Fibroblast of mammary gland (primary cell): ENCODE measurements around the gene COX4I1.

Experiments
- DNase-seq: peaks from one replicate; pipeline ENCODE4 v3.0.0-alpha.2; 2010; ENCODE audit warnings: low read depth
- H3K4me3 ChIP-seq: 2 replicates; pipeline ENCODE4 v1.5.1; 2011; ENCODE audit warnings: low read depth, mild to moderate bottlenecking, low read length, moderate library complexity; ENCODE audit not compliant: control insufficient read depth
- TF ChIP-seq, protein P1 (sequence below): conservative IDR thresholded peaks from 2 replicates; pipeline ENCODE4 v1.5.1; 2011; ENCODE audit warnings: low read depth, low read length, inconsistent platforms; ENCODE audit not compliant: control insufficient read depth, insufficient read depth

COX4I1 gene

DNA sequence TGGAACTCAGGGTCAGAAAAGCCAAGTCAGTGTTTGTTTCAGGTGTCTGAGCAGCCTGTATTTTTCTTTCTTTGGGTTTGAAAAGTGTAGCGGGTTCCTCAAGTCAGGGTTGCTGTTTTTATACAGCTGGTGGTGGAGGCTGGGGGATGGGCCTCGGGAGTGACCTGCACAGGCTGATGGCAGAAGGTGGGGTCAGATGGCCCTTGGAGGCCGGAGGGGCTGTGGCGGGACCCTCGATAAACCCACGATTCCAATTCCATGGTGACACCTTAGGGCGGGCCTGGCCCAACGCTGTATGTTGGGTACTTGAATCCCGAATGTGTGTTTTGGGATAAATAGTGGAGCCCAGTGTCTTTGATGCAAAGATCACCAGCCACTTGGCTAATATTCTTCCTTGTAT is 28.7 kb downstream of the COX4I1 start:
- no peak overlapping the region for H3K4me3 ChIP-seq
- TF ChIP-seq, protein P1, sequence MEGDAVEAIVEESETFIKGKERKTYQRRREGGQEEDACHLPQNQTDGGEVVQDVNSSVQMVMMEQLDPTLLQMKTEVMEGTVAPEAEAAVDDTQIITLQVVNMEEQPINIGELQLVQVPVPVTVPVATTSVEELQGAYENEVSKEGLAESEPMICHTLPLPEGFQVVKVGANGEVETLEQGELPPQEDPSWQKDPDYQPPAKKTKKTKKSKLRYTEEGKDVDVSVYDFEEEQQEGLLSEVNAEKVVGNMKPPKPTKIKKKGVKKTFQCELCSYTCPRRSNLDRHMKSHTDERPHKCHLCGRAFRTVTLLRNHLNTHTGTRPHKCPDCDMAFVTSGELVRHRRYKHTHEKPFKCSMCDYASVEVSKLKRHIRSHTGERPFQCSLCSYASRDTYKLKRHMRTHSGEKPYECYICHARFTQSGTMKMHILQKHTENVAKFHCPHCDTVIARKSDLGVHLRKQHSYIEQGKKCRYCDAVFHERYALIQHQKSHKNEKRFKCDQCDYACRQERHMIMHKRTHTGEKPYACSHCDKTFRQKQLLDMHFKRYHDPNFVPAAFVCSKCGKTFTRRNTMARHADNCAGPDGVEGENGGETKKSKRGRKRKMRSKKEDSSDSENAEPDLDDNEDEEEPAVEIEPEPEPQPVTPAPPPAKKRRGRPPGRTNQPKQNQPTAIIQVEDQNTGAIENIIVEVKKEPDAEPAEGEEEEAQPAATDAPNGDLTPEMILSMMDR = no peak
- no peak for DNase-seq

DNA sequence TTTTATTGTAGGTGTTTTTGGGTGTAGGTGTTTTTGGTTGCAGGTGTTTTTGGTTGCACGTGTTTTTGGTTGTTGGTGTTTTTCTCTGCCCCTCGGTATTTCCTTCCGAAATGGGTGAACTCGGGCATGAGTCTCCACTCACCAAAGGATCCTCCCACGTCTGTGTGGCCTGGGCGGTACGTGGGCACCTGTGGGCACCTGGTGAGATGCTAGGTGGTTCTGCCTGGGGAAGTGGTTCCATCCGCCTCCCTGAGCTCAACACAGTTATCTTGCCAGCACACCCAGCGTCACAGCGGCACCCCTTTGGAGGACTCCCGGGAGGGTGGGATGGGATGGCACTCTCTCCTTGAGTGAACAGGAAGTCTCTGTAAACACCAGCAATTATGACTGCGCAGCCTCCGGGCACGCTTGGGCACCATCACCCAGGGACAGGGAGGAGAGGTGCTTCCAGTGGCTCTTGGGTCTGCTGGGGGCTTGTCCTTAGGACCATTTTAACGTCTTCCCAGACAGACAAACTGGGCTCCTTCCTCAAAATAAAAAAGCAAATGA is 29.8 kb downstream of the COX4I1 start:
- TF ChIP-seq, protein P1 = no peak
- no peak overlapping the region for H3K4me3 ChIP-seq
- no peak for DNase-seq

DNA sequence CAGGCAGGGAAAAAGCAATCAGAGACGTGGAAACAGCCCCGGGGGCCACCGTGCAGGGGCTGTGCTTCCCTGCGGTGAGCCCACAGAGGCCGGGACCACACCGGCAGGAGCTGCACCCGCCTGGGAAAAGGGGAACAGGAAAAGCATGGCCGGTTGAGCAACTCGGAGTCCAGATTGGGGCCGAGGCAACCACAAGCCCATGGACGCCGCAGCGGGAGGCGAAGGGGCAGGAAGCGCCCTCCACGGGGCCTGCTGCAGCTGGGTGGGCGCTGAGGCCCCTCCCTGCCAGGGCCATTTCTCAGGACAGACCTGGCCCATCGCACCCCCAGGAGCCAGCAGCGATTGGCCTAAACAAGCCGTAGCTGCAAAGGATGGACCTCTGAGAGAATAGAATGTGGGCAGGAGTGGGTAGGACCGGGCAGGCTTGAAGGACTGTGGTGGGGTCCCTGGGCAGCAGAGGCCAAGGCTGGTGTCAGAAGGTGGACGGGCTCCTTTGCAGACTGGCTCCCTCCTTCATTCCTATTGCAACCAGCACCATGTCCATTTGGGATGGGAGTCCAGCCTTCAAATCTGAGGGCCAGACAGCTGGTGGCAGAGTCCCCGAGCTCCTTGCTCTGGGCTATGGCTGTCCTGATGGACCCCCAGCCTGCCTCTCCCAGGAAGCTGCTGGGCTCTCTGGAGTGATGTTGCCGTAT is 30.4 kb downstream of the COX4I1 start:
- TF ChIP-seq, protein P1 = no peak
- no peak overlapping the region for H3K4me3 ChIP-seq
- no peak for DNase-seq

DNA sequence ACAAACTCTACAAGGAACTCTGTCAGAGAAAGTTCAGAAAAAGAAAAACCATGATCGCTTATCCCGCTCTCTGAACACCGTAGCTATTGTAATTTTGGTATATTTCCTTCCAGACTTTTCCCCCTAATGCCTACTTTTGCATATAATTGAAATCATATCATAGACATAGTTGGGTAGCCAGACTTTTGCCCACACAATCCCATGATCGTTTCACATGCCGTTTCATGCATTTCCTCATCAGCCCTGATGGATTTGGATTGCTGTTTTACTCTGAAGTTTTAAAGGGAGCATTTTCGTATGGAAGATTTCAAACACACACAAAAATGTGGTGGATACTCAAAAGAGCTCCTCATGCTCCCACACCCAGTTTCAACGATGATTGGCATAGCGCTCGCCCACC is 31.3 kb downstream of the COX4I1 start:
- no peak overlapping the region for H3K4me3 ChIP-seq
- DNase-seq = no peak
- TF ChIP-seq, protein P1 = no peak

DNA sequence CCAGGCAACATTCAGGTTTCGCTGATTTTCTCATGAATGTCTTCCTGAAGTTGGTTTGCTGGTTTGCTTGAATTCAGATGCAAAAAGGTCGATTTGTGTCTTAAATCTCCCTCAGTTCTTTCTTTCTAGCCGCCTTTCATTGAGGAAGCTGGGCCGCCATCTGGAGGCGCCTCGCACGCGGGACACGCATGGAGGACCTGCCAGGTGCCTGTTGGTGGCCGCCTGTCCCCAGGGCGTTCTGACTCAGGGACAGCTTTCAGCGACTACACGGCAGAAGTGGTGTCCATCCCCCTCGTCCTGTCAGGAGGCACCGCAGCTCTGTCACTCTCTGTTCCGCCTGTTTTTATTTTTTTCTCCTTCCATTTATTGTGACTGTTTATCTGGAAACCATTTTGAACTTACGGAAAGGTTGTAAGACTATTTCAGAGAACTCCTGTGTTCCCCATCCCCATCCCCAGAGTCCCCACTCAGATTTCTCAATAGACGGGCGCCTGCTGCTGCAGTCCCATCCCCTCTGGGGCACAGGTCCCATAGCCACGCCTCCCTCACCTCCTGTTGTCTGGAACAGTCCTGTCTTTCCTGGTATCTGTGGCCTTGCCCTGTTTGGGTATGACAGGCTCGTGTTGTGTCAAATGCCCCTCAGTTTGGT is 33.2 kb downstream of the COX4I1 start:
- TF ChIP-seq, protein P1 = no peak
- no peak for DNase-seq

DNA sequence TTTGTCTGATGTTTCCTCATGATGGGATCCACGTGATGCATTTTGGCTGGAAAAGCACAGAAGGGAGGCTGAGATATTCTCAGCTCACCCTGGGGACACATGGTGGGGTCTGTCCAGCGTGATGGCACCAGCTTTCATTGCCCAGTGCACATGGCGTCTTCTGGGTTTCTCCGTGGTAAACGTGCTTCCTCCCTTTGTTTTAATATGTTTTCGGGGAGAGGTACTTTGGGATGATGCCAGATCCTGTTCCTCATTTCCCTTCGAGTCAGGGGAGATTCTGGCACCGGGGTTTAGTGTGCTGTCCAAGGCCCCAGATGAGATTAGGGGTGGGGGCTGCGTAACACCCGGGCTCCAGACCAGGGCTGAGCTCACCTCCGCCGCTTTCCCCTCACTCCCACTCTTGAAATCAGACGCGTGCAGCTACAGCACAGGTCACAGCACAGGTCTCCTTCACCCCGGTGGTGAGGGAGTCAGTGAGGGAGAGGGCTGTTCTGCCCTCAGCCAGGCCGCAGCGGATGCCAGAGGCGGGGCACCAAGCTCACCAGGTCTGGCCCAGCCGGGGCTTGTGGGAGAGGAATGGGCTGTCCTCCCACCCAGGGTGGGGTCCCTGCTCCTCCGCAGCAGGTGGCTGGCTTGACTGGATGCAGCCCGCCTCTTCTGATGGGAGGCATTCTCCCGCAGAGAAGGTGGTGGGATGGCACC is 33.9 kb downstream of the COX4I1 start:
- TF ChIP-seq, protein P1 = no peak
- DNase-seq = no peak
- H3K4me3 ChIP-seq = no peak overlapping the region

More for the DNA sequence above, 33.2 kb downstream of the COX4I1 start:
- H3K4me3 ChIP-seq = no peak overlapping the region
